PFSK-1 (cell line): ENCODE results near the gene MAPRE3.

Experiments
- FOXP2 ChIP-seq: optimal IDR thresholded peaks from 2 replicates; pipeline ENCODE3; 2011; ENCODE audit warnings: borderline replicate concordance, control low read depth, inconsistent platforms; ENCODE audit not compliant: insufficient read depth; ENCODE audit errors: extremely low read length, extremely low read depth
- POLR2AphosphoS5 ChIP-seq: IDR thresholded peaks from 2 replicates; pipeline ENCODE4 v1.6.1; 2012; ENCODE audit warnings: low read depth, mild to moderate bottlenecking, control low read depth, low read length, moderate library complexity
- REST ChIP-seq, 2 experiments: IDR thresholded peaks; 2 replicates each; pipeline versions ENCODE4 v1.6.1 to v1.8.0; 2011 to 2012; ENCODE audit warnings: low read depth in 2 of 2, low read length in 2 of 2, control low read depth in 1 of 2, inconsistent platforms in 1 of 2, mild to moderate bottlenecking in 1 of 2, moderate library complexity in 1 of 2; ENCODE audit not compliant: insufficient read depth in 1 of 2
- SIN3A ChIP-seq: IDR thresholded peaks from 2 replicates; pipeline ENCODE4 v1.6.1; 2012; ENCODE audit warnings: mild to moderate bottlenecking, low read length, moderate library complexity, borderline replicate concordance; ENCODE audit not compliant: insufficient read depth
- TAF1 ChIP-seq: IDR thresholded peaks from 2 replicates; pipeline ENCODE4 v1.6.1; 2012; ENCODE audit warnings: low read length, control low read depth, borderline replicate concordance; ENCODE audit not compliant: insufficient read depth

MAPRE3 gene

GRCh38 chr2:27039426-27039825 is 69.0 kb downstream of the MAPRE3 start:
- no peak for TF ChIP-seq TAF1
- TF ChIP-seq FOXP2, result no peak
- no peak for TF ChIP-seq REST (IDR thresholded peaks at IDR 0.05; ENCODE audit: insufficient read depth in 1 of 2, low read depth in 2 of 2, low read length in 2 of 2)
- no peak for TF ChIP-seq SIN3A
- no peak for TF ChIP-seq POLR2AphosphoS5

GRCh38 chr2:27039871-27040270 is 69.4 kb downstream of the MAPRE3 start:
- TF ChIP-seq TAF1, result no peak
- TF ChIP-seq POLR2AphosphoS5, result no peak
- no peak for TF ChIP-seq REST (IDR thresholded peaks at IDR 0.05; ENCODE audit: insufficient read depth in 1 of 2, low read depth in 2 of 2, low read length in 2 of 2)
- no peak for TF ChIP-seq SIN3A
- TF ChIP-seq FOXP2, result no peak

- TF ChIP-seq POLR2AphosphoS5 (no peak), SIN3A (no peak), REST (IDR thresholded peaks at IDR 0.05; ENCODE audit: insufficient read depth in 1 of 2, low read depth in 2 of 2, low read length in 2 of 2) (no peak)
Measured at GRCh38 chr2:27040282-27040681, 69.8 kb downstream of the MAPRE3 start.

GRCh38 chr2:27041752-27042151 is 71.3 kb downstream of the MAPRE3 start:
- TF ChIP-seq FOXP2 (no peak), POLR2AphosphoS5 (no peak; the same call in 1 of the 2 replicates)

- TF ChIP-seq SIN3A, result no peak
- TF ChIP-seq FOXP2, result no peak
- TF ChIP-seq POLR2AphosphoS5, result no peak
- TF ChIP-seq TAF1, result no peak
- TF ChIP-seq REST (IDR thresholded peaks at IDR 0.05; ENCODE audit: insufficient read depth in 1 of 2, low read depth in 2 of 2, low read length in 2 of 2), result no peak
Measured at GRCh38 chr2:27042159-27042661, 71.8 kb downstream of the MAPRE3 start.
